Islet of Langerhans (tissue), 1 donor: Measurements from ENCODE around the gene MIEF1.

Experiments used
- FAIRE-seq: peaks from one replicate; lab custom pipeline; 2011; peaks lifted over from hg19 to GRCh38; lab: Jason Lieb, UNC

Gene MIEF1

GRCh38 chr22:39470451-39471291 lies 31.4 kb upstream of the MIEF1 start:
- FAIRE-seq, result no peak

DNA sequence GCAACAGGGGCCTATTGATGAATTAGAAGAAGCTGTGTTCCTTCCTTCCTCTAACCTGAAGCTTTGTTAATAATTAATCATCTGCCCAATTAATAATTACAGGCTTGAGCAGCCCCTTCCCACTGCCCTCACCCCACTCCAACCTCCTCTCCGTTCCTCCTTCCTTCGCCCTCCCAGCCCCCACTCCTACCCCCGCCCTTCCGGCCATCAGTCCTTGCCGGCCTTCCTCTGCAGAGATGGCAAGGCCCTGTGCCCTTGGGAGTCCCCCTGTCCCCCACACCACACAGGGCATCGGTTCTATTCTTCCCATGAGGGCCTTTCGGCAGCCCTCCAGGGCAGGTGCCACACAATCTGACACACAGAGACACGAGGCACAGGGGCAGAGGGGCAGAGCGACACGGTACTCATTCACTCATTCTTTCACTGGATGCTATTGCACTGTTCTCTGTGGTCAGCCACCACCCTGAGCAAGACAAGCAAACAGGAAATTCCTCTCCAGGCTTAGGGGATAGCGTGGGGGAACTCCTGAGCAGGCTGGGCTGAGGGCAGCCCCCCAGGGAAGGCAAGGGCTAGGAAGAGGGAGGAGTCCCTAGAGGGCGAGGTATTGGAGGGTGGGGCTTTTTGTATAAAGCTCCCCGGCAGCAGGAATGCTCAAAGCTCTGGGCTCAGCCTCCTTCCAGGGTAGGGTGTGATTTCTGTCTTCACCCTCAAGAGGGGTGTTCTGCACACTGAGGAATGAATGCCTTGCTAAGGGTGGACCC lies 30.5 kb upstream of the MIEF1 start:
- no peak for FAIRE-seq

GRCh38 chr22:39472570-39473556 lies 29.2 kb upstream of the MIEF1 start:
- no peak for FAIRE-seq

- no peak for FAIRE-seq
These were observed 28.2 kb upstream of the MIEF1 start for GRCh38 chr22:39473851-39474250.

DNA sequence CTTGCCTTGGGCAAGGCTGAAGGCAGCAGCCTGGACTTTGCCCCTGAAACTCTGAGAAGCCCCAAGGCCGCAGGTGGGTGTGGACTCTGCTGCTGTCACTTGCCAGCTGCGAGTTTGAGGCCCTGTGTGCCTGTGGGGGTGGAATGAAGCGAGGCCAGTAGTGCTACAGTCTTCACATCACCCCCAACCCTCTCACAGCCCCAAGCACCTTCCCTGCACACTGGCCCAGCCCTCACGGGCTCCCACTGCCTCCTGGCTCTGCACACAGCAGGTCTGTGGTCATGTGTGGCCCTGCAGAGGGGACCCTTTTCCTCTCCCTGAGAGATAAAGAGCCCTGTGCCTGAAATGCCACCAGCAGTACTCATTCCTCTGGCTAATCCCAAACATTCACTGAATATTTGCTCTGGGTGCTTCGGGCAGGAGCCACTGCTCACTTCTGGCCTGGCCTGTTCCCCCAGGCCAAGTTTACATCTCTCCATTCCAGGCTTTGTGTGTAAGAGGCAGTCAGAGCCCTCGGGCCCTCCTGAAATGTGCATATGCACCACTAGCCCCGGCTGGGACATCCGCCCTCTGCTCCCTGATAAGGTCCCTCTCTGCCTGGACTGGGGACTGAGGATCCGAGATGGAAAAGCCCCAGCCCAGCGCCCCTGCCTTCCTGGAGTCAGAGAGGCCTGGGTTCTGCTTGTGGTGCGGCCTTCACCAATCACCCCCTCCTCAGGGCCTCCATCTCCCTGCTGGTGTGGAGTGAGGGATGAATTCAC lies 27.6 kb upstream of the MIEF1 start:
- no peak for FAIRE-seq

DNA sequence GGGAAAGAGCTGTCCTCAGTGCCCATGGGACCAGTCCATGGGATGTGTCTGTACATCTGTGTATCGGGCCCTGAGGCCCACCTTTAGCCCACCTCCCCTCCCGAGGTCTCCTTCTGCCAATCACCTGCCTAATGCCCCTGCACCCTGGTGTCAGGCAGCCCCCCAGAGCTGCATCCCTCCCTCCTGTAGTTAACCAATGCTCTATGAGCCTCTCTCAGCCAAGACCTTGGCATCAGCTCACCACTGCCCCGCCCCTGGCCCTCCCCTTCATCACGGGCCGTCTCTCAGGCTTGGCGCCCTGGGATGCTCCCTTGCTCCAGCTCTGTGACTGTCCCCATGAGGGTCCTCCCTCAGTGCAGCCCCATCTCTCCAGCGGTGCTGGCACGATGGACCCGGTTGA lies 26.8 kb upstream of the MIEF1 start:
- no peak for FAIRE-seq

DNA sequence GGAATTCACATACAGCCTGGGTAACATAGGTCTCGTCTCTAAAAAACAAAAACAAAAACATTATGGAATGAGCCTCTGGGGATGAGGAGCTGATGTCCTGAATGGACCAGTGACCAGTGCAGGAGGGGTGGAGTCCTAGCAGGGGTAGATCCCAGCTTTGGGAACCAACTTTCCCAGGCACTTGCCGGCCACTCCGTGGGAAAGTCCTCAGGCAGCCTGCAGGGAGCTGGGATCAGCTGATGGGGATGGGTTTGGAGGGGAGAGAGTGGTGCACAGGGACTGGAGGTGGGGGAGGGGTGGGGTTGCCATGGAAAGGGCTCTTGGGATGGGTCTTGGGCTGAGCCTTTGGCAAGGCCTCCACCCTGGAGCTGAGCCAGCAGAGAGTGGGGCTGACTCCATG lies 26.2 kb upstream of the MIEF1 start:
- FAIRE-seq, result no peak

- FAIRE-seq, result no peak
These were observed 25.4 kb upstream of the MIEF1 start for GRCh38 chr22:39476664-39477063.

DNA sequence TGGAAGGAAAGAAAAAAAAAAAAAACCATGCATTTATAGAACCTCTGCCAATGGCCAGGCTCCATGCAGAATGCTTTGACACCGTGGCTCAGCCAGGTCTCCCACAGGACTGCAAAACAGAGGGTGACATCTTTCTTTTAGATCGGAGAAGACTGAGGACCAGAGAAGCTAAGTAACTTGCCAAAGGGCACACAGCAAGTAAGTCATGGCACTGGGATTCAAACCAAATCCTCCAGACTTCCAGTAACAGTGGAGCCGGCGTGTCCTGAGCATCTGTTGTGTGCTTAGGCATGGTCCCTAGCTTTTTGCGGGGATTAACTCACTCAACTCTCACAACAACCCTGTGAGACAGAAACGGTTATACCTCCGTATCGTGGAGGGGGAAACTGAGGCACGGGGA lies 24.5 kb upstream of the MIEF1 start:
- FAIRE-seq, result no peak

DNA sequence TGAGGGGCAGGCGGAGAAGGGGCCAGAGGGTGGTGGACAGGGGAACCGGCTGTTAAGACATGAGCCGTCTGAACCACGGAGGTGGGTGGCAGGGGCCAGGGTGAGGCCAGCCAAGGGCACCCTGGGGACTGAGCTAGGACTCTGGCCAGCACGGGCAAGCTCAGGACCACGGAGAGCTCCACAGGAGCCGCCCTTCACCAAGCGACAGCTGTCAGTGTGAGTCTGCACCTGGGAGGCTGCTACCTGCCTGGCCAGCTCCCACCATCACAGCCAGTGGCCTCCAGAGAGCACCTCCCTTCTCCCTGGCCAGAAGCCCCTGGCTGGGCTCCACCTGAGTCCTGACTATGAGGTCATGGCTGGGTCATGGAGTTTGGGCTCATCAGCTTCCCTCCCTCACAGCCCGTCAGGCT lies 23.6 kb upstream of the MIEF1 start:
- no peak for FAIRE-seq

DNA sequence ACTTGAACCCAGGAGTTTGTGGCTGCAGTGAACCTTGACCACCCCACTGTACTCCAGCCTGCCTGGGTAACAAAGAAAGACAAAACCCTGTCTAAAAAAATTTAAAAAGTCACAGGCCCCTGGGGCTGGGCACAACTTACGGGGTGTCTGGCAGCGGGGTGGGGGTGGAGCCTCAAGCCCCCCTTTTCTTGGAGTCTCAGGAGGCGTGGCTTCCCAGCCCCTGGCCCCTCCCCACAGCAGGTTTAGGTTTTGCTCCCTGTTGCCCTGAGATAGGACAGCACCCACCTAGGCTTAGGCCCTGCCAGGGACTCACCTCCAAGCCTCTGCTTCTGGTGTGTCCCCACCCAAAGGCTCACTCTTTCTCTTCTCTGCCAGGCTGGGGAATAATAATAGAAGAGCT lies 22.8 kb upstream of the MIEF1 start:
- no peak for FAIRE-seq

DNA sequence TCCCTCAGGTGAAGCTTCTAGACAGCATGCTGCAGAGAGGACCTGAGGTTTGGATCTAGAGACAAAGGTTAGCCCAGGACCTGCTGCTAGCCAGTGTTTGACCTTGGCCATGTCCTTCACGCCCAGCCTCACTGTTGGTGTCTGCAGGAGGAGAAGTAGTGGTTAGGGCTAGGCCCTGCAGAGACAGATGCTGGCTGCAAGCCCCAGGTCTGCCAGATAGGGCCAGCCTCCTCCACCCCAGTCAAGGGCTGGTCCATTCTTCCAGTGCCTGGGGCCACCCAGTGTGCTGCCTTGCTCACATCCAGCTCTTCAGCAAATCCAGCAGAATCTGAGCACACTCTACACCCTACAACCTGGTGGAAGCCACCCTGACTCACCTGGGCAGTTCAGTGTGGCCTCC lies 21.5 kb upstream of the MIEF1 start:
- no peak for FAIRE-seq

DNA sequence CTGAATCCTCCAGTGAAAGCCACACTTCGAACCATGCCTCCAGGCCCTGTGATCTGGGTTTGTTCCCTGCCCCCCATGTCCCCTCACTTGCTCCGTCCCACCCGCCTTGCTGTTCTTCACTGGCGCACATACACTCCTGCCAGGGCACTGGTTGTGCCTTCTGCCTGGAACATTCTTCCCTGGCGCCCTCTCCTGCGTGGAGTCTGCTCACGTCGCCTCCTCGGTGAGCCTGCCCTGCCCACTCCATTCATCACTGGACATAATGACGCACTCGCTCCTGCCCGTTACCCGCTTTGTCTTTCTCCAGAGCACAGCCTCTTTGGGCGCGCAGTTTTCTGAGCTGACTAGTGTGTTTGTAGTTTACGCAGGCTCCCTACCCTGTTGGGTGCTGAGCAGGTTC lies 21.0 kb upstream of the MIEF1 start:
- FAIRE-seq, result no peak

DNA sequence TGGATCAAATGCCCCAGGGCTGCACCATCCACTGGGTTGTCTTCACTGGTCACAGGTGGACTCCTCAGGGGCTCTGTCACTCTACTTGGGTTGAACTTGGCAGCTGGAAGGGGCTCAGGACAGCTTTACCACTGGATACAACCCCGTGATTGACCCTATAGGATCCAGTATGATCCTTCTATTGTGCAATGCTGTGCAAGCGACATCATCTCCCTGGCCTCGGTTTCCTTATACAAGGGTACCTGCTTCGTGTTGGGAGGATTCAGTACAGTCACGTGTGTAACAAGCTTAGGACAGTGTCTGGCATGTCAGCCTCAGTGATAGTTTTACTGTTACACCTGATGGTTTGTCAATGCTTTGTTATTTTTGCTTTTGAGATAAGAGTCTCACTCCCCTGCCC lies 20.5 kb upstream of the MIEF1 start:
- no peak for FAIRE-seq

DNA sequence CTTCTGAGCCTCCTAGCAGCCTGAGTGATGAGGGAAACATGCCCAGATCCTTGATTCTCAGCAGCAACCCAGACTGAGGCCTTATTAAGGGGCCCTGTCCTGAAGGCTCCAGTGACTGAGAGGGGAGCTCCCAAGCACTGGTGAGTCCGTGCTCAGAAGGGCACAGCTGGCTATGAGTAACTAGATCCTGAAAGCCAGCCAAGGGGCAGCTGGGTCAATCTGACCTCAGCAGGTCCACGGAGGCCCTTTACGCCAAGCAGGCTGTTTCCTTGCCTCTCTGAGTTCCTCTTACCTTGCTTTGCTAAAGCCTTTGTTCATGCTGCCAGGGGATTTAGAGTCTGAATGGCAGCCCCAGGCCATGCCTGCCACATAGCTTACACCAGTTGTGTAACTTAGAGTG lies 19.3 kb upstream of the MIEF1 start:
- no peak for FAIRE-seq

DNA sequence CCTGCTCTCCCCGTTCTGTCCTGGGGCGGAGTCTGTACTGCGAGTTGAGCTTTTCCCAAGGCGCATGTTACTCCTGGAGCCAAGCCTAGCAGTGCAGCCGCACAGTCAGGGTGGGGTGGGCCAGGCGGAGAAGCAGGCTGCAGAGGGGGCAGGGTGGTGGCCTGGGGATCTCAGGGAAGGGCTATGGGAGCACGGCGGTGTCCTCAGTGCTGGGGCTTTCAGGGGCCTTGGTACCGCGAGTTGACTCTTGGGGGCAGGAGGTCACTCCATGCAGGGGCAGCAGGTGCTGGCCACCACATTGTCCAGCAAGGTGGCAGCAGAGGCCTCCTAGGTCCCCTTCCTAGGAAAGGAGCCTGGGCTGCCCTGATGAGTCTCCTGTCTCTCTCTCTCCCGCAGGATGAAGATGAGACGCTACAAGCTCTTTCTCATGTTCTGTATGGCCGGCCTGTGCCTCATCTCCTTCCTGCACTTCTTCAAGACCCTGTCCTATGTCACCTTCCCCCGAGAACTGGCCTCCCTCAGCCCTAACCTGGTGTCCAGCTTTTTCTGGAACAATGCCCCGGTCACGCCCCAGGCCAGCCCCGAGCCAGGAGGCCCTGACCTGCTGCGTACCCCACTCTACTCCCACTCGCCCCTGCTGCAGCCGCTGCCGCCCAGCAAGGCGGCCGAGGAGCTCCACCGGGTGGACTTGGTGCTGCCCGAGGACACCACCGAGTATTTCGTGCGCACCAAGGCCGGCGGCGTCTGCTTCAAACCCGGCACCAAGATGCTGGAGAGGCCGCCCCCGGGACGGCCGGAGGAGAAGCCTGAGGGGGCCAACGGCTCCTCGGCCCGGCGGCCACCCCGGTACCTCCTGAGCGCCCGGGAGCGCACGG lies 14.9 kb upstream of the MIEF1 start:
- no peak for FAIRE-seq

DNA sequence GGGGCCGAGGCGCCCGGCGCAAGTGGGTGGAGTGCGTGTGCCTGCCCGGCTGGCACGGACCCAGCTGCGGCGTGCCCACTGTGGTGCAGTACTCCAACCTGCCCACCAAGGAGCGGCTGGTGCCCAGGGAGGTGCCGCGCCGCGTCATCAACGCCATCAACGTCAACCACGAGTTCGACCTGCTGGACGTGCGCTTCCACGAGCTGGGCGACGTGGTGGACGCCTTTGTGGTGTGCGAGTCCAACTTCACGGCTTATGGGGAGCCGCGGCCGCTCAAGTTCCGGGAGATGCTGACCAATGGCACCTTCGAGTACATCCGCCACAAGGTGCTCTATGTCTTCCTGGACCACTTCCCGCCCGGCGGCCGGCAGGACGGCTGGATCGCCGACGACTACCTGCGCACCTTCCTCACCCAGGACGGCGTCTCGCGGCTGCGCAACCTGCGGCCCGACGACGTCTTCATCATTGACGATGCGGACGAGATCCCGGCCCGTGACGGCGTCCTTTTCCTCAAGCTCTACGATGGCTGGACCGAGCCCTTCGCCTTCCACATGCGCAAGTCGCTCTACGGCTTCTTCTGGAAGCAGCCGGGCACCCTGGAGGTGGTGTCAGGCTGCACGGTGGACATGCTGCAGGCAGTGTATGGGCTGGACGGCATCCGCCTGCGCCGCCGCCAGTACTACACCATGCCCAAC lies 14.1 kb upstream of the MIEF1 start:
- no peak for FAIRE-seq

DNA sequence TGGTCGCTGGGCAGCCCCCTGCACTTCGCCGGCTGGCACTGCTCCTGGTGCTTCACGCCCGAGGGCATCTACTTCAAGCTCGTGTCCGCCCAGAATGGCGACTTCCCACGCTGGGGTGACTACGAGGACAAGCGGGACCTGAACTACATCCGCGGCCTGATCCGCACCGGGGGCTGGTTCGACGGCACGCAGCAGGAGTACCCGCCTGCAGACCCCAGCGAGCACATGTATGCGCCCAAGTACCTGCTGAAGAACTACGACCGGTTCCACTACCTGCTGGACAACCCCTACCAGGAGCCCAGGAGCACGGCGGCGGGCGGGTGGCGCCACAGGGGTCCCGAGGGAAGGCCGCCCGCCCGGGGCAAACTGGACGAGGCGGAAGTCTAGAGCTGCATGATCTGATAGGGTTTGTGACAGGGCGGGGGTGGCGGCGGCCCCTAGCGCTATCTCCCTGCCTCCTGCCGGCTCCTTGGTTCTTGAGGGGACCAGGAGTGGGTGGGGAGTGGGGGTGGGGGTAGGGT lies 13.5 kb upstream of the MIEF1 start:
- FAIRE-seq, result no peak

DNA sequence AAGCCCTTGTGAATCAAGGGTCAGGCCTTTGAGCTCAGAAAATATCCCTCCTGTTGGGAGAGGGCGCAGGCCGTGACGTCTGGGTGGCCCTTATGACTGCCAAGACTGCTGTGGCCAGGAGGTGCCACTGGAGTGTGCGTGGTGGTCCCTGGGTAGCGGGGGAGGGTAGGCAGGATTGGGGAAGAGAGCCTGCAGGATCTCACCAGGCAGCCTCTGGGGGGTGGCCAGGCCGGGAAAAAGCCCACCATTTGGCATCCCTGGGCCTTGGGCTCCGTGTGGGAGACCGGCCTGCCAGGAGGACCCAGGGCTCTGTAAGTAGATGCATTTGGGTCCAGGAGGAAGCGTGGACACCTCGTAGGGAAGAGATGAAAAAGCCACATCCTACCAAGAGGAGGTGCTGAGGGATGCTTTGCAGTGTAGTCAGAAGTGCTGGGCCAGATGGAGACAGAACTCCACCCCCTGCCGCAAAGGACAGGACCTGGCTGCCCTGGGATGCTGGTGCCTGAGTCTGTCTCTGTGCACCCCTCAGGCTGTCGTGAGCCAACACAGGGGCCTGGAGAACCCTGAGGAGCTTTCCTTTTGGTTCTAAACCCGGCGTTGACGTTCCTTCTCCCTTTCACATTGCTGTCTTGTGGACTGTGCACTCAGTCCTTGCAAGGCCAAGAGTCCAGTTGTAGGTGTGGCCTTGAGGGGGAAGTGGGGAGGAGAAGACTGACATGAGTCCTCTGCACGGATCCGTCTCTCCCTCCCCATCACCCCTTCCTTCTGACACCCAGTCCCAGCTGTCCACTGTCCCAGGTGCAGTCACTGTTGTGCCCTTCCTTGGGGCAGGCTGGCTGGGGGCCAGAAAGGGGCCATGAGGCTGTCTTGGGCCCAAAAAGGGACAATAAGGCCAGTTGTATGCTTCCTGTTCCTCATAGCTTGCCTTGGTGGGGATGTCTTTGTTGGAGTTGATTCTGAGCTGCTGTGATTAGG lies 12.7 kb upstream of the MIEF1 start:
- FAIRE-seq, result no peak
